ENCODE measurements around the gene ZKSCAN1.

ZKSCAN1 gene

DNA sequence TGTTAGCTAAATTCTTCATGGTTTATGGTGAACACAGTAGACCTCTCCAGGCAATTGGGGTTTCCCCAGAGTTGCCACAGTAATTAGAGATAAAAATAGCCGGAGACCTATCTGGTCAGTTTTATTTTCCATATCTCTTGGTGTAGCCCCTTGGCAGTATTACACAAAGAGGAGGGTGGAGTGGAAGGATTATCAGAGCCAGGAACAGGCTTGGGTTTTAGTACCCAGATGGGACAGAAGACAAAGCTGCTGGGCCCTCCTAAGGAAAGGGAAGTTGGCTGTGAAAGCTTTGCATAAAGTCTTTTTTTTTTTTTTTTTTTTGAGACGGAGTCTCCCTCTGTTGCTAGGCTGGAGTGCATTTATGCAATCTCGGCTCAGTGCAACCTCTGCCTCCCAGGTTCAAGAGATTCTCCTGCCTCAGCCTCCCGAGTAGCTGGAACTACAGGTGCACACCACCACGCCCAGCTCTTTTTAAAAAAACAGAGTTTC is 43.9 kb downstream of the ZKSCAN1 start:
- H3K9me3 ChIP-seq (ENCODE audit: control insufficient read depth, insufficient read depth, low read length) = no peaks in the 10 kb centered on the region
- WGBS (ENCODE audit: insufficient coverage, insufficient read length) = no CpG with 5 or more reads among the region's 5 CpGs
- DNase-seq (ENCODE audit: low read depth, low spot score) = no peak
- H3K27me3 ChIP-seq (ENCODE audit: control insufficient read depth, insufficient read depth, low read length) = no peaks in the 10 kb centered on the region
- H3K27ac ChIP-seq (ENCODE audit: low read length) = no peak overlapping the region
- peaks cover 24% of the 10 kb centered on the region for H3K36me3 ChIP-seq (ENCODE audit: control insufficient read depth, insufficient read depth, low read length)
- H3K4me1 ChIP-seq (ENCODE audit: control insufficient read depth, insufficient read depth, low read length) = no peaks in the 10 kb centered on the region
- no peak overlapping the region for H3K4me3 ChIP-seq (ENCODE audit: low read length)

DNA sequence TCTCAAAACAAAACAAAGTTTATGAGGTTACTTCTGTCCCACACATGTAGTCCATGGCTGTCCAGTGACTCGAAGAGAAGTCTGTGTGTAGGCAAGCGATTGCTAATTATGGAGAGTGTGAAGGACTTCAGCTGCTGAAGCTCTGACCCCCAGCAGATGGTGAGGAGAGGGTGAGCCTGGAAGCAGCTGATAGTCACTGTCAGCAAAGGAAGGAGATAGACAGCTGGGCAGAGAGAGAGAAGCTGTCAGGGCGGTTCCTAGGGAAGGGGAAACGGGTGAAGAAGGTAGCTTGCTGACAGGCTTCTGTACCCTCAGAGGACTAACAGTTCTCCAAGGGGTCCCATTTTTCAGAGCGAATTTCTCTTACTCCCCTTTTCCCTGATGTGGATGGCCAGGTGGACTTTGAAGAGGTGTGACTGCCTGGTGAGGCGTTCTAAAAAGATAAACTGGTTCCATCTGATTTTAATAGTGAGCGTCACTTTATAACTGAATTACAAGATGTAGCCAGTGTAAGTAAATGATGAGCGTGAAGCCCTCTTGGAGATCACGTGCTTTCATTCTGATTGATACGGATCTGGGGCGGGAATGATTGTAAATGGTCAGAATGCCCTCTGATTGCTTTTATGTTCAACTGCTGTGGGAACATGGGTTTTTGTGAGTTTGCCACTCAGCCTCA is 46.3 kb downstream of the ZKSCAN1 start:
- Histone ChIP-seq H3K27ac (ENCODE audit: low read length) (no peak overlapping the region), H3K27me3 (ENCODE audit: control insufficient read depth, insufficient read depth, low read length) (no peaks in the 10 kb centered on the region), H3K36me3 (ENCODE audit: control insufficient read depth, insufficient read depth, low read length) (peaks cover 28% of the 10 kb centered on the region), H3K9me3 (ENCODE audit: control insufficient read depth, insufficient read depth, low read length) (no peaks in the 10 kb centered on the region), H3K4me3 (ENCODE audit: low read length) (no peak overlapping the region), H3K4me1 (ENCODE audit: control insufficient read depth, insufficient read depth, low read length) (no peaks in the 10 kb centered on the region)
- WGBS (ENCODE audit: insufficient coverage, insufficient read length) = no CpG with 5 or more reads among the region's 11 CpGs
- DNase-seq (ENCODE audit: low read depth, low spot score) = no peak

DNA sequence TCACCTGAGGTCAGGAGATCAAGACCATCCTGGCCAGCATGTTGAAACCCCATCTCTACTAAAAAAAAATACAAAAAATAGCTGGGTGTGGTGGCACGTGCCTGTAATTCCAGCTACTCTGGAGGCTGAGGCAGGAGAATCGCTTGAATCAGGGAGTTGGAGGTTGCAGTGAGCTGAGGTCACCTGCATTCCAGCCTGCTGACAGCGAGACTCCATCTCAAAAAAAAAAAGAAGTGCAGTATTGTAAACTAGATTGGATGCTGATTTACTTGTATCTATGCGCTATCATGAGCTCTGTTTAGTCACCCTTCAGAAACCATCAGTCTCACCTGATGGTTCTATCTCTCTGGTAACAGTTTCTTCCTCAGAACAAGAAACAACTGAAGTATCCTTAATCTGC is 48.0 kb downstream of the ZKSCAN1 start:
- Histone ChIP-seq H3K4me1 (ENCODE audit: control insufficient read depth, insufficient read depth, low read length) (no peaks in the 10 kb centered on the region), H3K9me3 (ENCODE audit: control insufficient read depth, insufficient read depth, low read length) (no peaks in the 10 kb centered on the region), H3K27me3 (ENCODE audit: control insufficient read depth, insufficient read depth, low read length) (no peaks in the 10 kb centered on the region), H3K4me3 (ENCODE audit: low read length) (no peak overlapping the region), H3K27ac (ENCODE audit: low read length) (no peak overlapping the region), H3K36me3 (ENCODE audit: control insufficient read depth, insufficient read depth, low read length) (peaks cover 16% of the 10 kb centered on the region)
- WGBS (ENCODE audit: insufficient coverage, insufficient read length) = no CpG with 5 or more reads among the region's 4 CpGs
- no peak for DNase-seq (ENCODE audit: low read depth, low spot score)

DNA sequence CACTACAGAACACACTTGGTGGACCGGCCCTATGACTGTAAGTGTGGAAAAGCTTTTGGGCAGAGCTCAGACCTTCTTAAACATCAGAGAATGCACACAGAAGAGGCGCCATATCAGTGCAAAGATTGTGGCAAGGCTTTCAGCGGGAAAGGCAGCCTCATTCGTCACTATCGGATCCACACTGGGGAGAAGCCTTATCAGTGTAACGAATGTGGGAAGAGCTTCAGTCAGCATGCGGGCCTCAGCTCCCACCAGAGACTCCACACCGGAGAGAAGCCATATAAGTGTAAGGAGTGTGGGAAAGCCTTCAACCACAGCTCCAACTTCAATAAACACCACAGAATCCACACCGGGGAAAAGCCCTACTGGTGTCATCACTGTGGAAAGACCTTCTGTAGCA is 48.8 kb downstream of the ZKSCAN1 start:
- Histone ChIP-seq H3K9me3 (ENCODE audit: control insufficient read depth, insufficient read depth, low read length) (no peaks in the 10 kb centered on the region), H3K27me3 (ENCODE audit: control insufficient read depth, insufficient read depth, low read length) (no peaks in the 10 kb centered on the region), H3K27ac (ENCODE audit: low read length) (no peak overlapping the region), H3K4me1 (ENCODE audit: control insufficient read depth, insufficient read depth, low read length) (no peaks in the 10 kb centered on the region), H3K36me3 (ENCODE audit: control insufficient read depth, insufficient read depth, low read length) (peaks cover 16% of the 10 kb centered on the region), H3K4me3 (ENCODE audit: low read length) (no peak overlapping the region)
- no CpG with 5 or more reads among the region's 9 CpGs for WGBS (ENCODE audit: insufficient coverage, insufficient read length)
- DNase-seq (ENCODE audit: low read depth, low spot score) = no peak

DNA sequence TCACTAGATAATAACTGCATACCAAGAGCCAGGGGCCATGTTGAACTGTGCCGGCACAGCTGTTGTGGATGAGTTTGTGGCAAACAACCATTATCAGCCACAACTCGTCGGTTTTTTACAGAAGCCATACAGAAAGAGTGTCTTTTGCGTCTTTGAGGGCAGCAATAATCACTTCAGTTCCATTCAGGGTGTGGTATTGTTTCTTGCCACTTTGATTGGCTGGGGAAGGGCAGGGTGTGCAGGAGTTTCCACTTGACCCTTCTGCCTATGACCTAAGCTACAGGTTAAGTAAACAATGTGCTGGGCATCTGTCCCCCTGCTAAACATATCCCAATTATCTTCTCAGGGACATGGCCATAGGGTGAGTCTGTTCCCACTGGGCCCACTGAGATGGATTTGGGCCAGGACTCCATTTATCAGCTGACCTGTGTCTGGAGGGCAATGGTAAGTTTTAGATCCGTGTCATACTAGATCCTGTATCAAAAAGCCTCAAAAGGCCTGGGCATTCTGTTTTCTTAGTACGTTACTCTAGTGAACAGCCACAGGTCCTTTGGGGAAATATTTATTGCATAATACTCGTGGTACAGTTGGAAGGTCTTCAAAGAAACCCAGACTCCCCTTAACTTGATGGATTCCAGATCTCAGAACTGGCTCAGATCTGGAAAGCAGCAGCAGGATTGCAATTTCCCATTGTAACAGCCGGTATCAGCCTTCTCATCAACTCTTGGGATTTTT is 50.2 kb downstream of the ZKSCAN1 start:
- no CpG with 5 or more reads among the region's 8 CpGs for WGBS (ENCODE audit: insufficient coverage, insufficient read length)
- H3K4me3 ChIP-seq (ENCODE audit: low read length) = no peak overlapping the region
- DNase-seq (ENCODE audit: low read depth, low spot score) = no peak
- peaks cover 25% of the 10 kb centered on the region for H3K36me3 ChIP-seq (ENCODE audit: control insufficient read depth, insufficient read depth, low read length)
- no peaks in the 10 kb centered on the region for H3K4me1 ChIP-seq (ENCODE audit: control insufficient read depth, insufficient read depth, low read length)
- no peak overlapping the region for H3K27ac ChIP-seq (ENCODE audit: low read length)
- peaks cover 3% of the 10 kb centered on the region for H3K9me3 ChIP-seq (ENCODE audit: control insufficient read depth, insufficient read depth, low read length)
- no peaks in the 10 kb centered on the region for H3K27me3 ChIP-seq (ENCODE audit: control insufficient read depth, insufficient read depth, low read length)

DNA sequence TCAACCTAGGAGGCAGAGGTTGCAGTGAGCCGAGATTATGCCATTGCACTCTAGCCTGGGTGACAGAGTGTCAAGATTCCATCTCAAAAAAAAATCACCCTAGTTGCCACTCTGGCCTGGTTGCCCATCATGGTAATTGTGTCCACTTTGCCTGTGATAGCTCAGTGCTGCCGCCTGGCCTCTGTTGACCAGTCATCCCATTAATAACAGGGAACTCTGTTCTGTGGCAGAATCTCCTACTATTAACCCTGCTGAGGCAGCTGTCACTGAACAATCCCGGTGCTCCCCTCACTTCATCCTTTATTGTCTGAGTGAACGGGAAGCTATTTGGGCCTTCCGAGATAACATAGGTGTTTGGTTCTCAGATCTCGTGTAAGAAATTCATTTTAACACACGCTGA is 51.6 kb downstream of the ZKSCAN1 start:
- peaks cover 17% of the 10 kb centered on the region for H3K9me3 ChIP-seq (ENCODE audit: control insufficient read depth, insufficient read depth, low read length)
- no peaks in the 10 kb centered on the region for H3K27me3 ChIP-seq (ENCODE audit: control insufficient read depth, insufficient read depth, low read length)
- peaks cover 34% of the 10 kb centered on the region for H3K36me3 ChIP-seq (ENCODE audit: control insufficient read depth, insufficient read depth, low read length)
- H3K27ac ChIP-seq (ENCODE audit: low read length) = no peak overlapping the region
- WGBS (ENCODE audit: insufficient coverage, insufficient read length) = no CpG with 5 or more reads among the region's 7 CpGs
- H3K4me3 ChIP-seq (ENCODE audit: low read length) = no peak overlapping the region
- no peaks in the 10 kb centered on the region for H3K4me1 ChIP-seq (ENCODE audit: control insufficient read depth, insufficient read depth, low read length)
- DNase-seq (ENCODE audit: low read depth, low spot score) = no peak

DNA sequence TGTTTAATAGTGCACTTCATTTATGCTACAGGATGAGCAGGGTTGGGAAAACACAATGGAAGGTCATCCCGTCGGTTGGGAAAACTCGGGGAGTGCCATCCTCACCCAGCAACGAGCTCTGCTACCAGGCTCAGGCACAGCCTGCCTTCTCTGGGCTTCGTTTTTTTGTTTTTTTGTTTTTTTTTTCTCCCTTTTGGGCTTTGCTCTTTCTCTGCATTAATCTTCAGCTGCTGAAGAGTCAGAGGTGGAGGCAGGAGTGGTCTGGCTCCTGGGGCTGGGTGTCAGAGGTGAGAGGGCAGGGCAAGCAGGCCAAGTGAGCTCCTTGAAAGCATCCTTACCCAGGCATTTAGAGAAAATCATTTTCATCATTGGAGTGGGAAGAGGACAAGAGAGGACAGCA is 54.6 kb downstream of the ZKSCAN1 start:
- WGBS (ENCODE audit: insufficient coverage, insufficient read length) = no CpG with 5 or more reads among the region's 5 CpGs
- Histone ChIP-seq H3K4me3 (ENCODE audit: low read length) (no peak overlapping the region), H3K27me3 (ENCODE audit: control insufficient read depth, insufficient read depth, low read length) (no peaks in the 10 kb centered on the region), H3K36me3 (ENCODE audit: control insufficient read depth, insufficient read depth, low read length) (peaks cover 49% of the 10 kb centered on the region), H3K27ac (ENCODE audit: low read length) (no peak overlapping the region), H3K4me1 (ENCODE audit: control insufficient read depth, insufficient read depth, low read length) (no peaks in the 10 kb centered on the region), H3K9me3 (ENCODE audit: control insufficient read depth, insufficient read depth, low read length) (peaks cover 24% of the 10 kb centered on the region)
- DNase-seq (ENCODE audit: low read depth, low spot score) = no peak

DNA sequence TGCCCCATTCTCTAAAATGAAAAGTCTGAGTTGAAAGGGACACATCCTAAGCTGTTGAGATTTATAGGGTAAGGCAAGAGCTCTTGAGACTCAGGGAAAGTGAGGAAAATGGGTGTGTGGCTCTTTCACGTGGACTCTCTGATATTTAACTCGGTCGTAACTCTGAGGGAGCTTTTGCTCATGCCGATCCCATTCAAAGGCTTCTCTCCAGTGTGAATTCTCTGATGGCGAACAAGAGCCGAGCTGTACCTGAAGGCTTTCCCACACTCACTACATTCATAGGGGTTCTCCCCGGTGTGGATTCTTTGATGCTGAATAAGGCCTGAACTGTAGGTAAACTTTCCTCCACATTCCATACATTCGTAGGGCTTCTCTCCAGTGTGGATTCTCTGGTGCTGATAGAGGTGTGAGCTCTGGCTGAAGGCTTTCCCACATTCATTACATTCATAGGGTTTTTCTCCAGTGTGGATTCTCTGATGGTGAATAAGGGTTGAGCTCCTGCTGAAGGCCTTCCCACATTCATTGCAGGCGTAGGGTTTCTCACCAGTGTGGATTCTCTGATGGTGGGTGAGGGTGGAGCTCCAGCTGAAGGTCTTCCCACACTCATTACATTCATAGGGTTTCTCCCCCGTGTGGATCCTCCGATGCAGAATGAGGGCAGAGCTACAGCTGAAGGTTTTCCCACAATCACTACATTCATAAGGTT is 55.8 kb downstream of the ZKSCAN1 start:
- Histone ChIP-seq H3K36me3 (ENCODE audit: control insufficient read depth, insufficient read depth, low read length) (peaks cover 57% of the 10 kb centered on the region), H3K4me3 (ENCODE audit: low read length) (no peak overlapping the region), H3K27ac (ENCODE audit: low read length) (no peak overlapping the region), H3K9me3 (ENCODE audit: control insufficient read depth, insufficient read depth, low read length) (peaks cover 24% of the 10 kb centered on the region), H3K4me1 (ENCODE audit: control insufficient read depth, insufficient read depth, low read length) (no peaks in the 10 kb centered on the region), H3K27me3 (ENCODE audit: control insufficient read depth, insufficient read depth, low read length) (no peaks in the 10 kb centered on the region)
- no CpG with 5 or more reads among the region's 11 CpGs for WGBS (ENCODE audit: insufficient coverage, insufficient read length)
- no peak for DNase-seq (ENCODE audit: low read depth, low spot score)

DNA sequence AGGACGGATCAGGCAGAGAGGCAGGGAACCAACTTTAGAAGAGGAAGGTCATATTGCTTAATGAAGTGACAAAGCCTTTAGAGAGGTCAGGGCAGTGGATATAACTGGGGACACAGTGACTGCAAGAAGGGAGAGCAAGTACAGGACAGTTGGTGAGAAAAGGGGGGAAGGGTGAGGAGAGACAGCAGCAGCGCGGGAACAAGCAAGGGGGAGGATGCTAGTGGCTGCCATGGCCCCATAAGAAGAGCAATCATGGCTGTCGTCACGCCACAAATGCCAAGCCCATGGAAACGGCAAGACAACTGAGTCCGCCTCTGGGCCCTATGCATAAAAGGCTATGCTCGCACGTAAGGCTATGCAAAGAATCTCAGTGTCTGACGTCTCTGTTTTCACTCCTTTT is 57.1 kb downstream of the ZKSCAN1 start:
- no peak for DNase-seq (ENCODE audit: low read depth, low spot score)
- no peak overlapping the region for H3K27ac ChIP-seq (ENCODE audit: low read length)
- H3K9me3 ChIP-seq (ENCODE audit: control insufficient read depth, insufficient read depth, low read length) = peaks cover 24% of the 10 kb centered on the region
- no peak overlapping the region for H3K4me3 ChIP-seq (ENCODE audit: low read length)
- no CpG with 5 or more reads among the region's 10 CpGs for WGBS (ENCODE audit: insufficient coverage, insufficient read length)
- H3K27me3 ChIP-seq (ENCODE audit: control insufficient read depth, insufficient read depth, low read length) = no peaks in the 10 kb centered on the region
- H3K36me3 ChIP-seq (ENCODE audit: control insufficient read depth, insufficient read depth, low read length) = peaks cover 66% of the 10 kb centered on the region
- no peaks in the 10 kb centered on the region for H3K4me1 ChIP-seq (ENCODE audit: control insufficient read depth, insufficient read depth, low read length)

DNA sequence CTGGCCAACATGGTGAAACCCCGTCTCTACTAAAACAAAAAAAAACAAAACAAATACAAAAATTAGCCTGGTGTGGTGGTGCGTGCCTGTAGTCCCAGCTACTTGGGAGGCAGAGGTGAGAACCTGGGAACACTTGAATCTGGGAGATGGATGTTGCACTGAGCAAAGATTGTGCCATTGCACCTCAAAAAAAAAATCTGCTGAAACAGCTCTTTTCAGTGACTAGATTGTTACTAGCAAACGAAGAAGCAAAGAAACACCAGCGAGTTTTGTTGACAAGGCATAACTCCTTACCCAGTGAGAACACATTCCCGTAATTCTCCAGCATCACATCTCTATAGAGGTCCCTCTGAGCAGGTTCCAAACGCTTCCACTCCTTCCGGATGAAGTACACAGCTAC is 59.4 kb downstream of the ZKSCAN1 start:
- Histone ChIP-seq H3K27ac (ENCODE audit: low read length) (no peak overlapping the region), H3K9me3 (ENCODE audit: control insufficient read depth, insufficient read depth, low read length) (peaks cover 24% of the 10 kb centered on the region), H3K36me3 (ENCODE audit: control insufficient read depth, insufficient read depth, low read length) (peaks cover 69% of the 10 kb centered on the region), H3K27me3 (ENCODE audit: control insufficient read depth, insufficient read depth, low read length) (no peaks in the 10 kb centered on the region), H3K4me3 (ENCODE audit: low read length) (no peak overlapping the region), H3K4me1 (ENCODE audit: control insufficient read depth, insufficient read depth, low read length) (no peaks in the 10 kb centered on the region)
- no CpG with 5 or more reads among the region's 7 CpGs for WGBS (ENCODE audit: insufficient coverage, insufficient read length)
- DNase-seq (ENCODE audit: low read depth, low spot score) = no peak

Measured in iPS DF 6.9 (cell line).